ENCODE measurements around the gene FBXL7.

FBXL7 gene

GRCh38 chr5:15606197-15606596 is 106.2 kb downstream of the FBXL7 start:
- TF ChIP-seq MYC (IDR thresholded peaks at IDR 0.05; ENCODE audit: low read depth, low read length) (no peak), POLR2A (IDR thresholded peaks at IDR 0.05; ENCODE audit: extremely low read depth, insufficient read length) (no peak), MAX (IDR thresholded peaks at IDR 0.05; ENCODE audit: low read depth, low read length) (no peak), CTCF (IDR thresholded peaks at IDR 0.05; ENCODE audit: low read depth, low read length) (no peak)

GRCh38 chr5:15607076-15607475 is 107.1 kb downstream of the FBXL7 start:
- TF ChIP-seq MYC (IDR thresholded peaks at IDR 0.05; ENCODE audit: low read depth, low read length): no peak
- no peak for TF ChIP-seq MAX (IDR thresholded peaks at IDR 0.05; ENCODE audit: low read depth, low read length)
- TF ChIP-seq CTCF (IDR thresholded peaks at IDR 0.05; ENCODE audit: low read depth, low read length): no peak
- TF ChIP-seq POLR2A (IDR thresholded peaks at IDR 0.05; ENCODE audit: extremely low read depth, insufficient read length): no peak
- H3K4me3 ChIP-seq (ENCODE audit: low read depth, low read length): no peak overlapping the region
- no peak for DNase-seq (ENCODE audit: low read depth)

More at GRCh38 chr5:15606197-15606596, 106.2 kb downstream of the FBXL7 start:
- no peak overlapping the region for H3K4me3 ChIP-seq (ENCODE audit: low read depth, low read length)
- no peak for DNase-seq (ENCODE audit: low read depth)

GRCh38 chr5:15609076-15609725 is 109.2 kb downstream of the FBXL7 start:
- TF ChIP-seq MYC (IDR thresholded peaks at IDR 0.05; ENCODE audit: low read depth, low read length): no peak
- no peak for TF ChIP-seq MAX (IDR thresholded peaks at IDR 0.05; ENCODE audit: low read depth, low read length)
- TF ChIP-seq CTCF (IDR thresholded peaks at IDR 0.05; ENCODE audit: low read depth, low read length): no peak
- no peak for TF ChIP-seq POLR2A (IDR thresholded peaks at IDR 0.05; ENCODE audit: extremely low read depth, insufficient read length)
- no peak for DNase-seq (ENCODE audit: low read depth)
- no peak overlapping the region for H3K4me3 ChIP-seq (ENCODE audit: low read depth, low read length)

DNA sequence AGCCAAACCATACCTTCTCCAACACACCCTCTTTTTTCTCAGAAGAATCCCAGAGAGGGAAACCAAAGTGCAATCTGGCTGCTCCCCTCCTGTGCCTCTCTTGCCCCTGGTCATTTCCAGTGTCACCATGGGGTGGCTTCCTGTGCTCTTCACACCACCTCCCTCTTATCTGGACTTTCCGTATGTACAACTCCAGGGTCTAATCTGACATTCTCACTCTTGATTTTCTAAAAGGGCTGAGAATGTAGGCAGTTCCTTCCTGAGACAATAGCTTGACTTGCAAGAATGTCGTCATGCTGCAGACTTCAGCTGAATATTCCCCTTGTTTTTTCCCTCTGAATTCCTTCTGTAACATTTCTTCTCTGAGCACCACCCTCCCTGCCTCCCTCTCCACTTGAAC is 110.2 kb downstream of the FBXL7 start:
- TF ChIP-seq MYC (IDR thresholded peaks at IDR 0.05; ENCODE audit: low read depth, low read length) (no peak), POLR2A (IDR thresholded peaks at IDR 0.05; ENCODE audit: extremely low read depth, insufficient read length) (no peak), MAX (IDR thresholded peaks at IDR 0.05; ENCODE audit: low read depth, low read length) (no peak), CTCF (IDR thresholded peaks at IDR 0.05; ENCODE audit: low read depth, low read length) (no peak)
- no peak overlapping the region for H3K4me3 ChIP-seq (ENCODE audit: low read depth, low read length)
- DNase-seq (ENCODE audit: low read depth): no peak

DNA sequence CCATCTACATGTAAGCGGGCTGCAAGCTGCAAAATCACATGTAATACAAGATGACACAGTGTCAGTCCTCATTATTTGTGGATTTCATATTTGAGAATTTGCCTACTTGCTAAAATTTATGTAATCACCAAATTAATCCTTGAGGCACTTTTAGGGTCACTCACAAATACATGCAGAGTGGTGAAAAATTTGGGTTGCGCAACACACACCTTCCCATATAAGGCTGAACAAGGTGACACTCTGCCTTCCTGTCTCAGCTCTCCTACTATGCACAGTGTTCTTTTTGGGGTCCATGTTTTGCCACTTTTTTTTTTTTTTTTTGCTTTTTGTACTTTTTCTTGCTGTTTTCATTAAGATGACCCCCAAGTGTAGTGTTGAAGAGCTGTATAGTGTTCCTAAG is 111.0 kb downstream of the FBXL7 start:
- no peak for DNase-seq (ENCODE audit: low read depth)
- TF ChIP-seq MYC (IDR thresholded peaks at IDR 0.05; ENCODE audit: low read depth, low read length) (no peak), MAX (IDR thresholded peaks at IDR 0.05; ENCODE audit: low read depth, low read length) (no peak), POLR2A (IDR thresholded peaks at IDR 0.05; ENCODE audit: extremely low read depth, insufficient read length) (no peak), CTCF (IDR thresholded peaks at IDR 0.05; ENCODE audit: low read depth, low read length) (no peak)
- no peak overlapping the region for H3K4me3 ChIP-seq (ENCODE audit: low read depth, low read length)

Data from NB4 (cell line).